CD4-positive, CD25-positive, alpha-beta regulatory T cell (primary cell): Measurements from ENCODE around the gene TPI1. TPM values are rescaled to one million over a fixed set of nuclear protein-coding genes. Genes with fewer than 3 reads are reported as not detected.
"Not testable (repeated sequence)": the region's sequence is repeated elsewhere in the genome, so short reads cannot be mapped to it uniquely, and the experiment has no call there.

ENCODE experiments used
- ATAC-seq, 2 donors: fragments of 150-1000 bp; cut with Tn5 transposase; one replicate each; pipeline ENCODE4 v1.10.0; 2021; ENCODE audit warnings: low read depth in 2 of 2, moderate number of reproducible peaks in 2 of 2, moderate library complexity in 1 of 2
- DNase-seq, 3 donors: peaks; one replicate each; pipeline versions ENCODE4 v3.0.0 to v3.0.0-alpha.2; 2012 to 2022; ENCODE audit warnings: mixed read lengths in 1 of 3
- H3K27ac ChIP-seq: one replicate; pipeline ENCODE4 v1.7.0; 2013; ENCODE audit warnings: mild to moderate bottlenecking, low read length; ENCODE audit not compliant: insufficient read depth, poor library complexity, severe bottlenecking
- H3K27me3 ChIP-seq: one replicate; pipeline ENCODE4 v1.7.0; 2013; ENCODE audit warnings: low read length; ENCODE audit not compliant: control insufficient read depth, insufficient read depth
- H3K36me3 ChIP-seq: one replicate; pipeline ENCODE4 v1.7.0; 2013; ENCODE audit warnings: mild to moderate bottlenecking, low read length, moderate library complexity; ENCODE audit not compliant: control insufficient read depth, insufficient read depth
- H3K4me1 ChIP-seq: 2 replicates; pipeline ENCODE4 v1.7.0; 2013; ENCODE audit warnings: mild to moderate bottlenecking, low read length; ENCODE audit not compliant: insufficient read depth, control insufficient read depth, poor library complexity, severe bottlenecking
- H3K4me3 ChIP-seq: one replicate; pipeline ENCODE4 v1.7.0; 2013; ENCODE audit warnings: low read depth, mild to moderate bottlenecking, low read length, moderate library complexity
- H3K9me3 ChIP-seq, 2 experiments: 1 replicate in 1 of 2; 2 replicates in 1 of 2; pipeline ENCODE4 v1.7.0; 2013; ENCODE audit warnings: low read length in 2 of 2, mild to moderate bottlenecking in 1 of 2, moderate library complexity in 1 of 2; ENCODE audit not compliant: control insufficient read depth in 2 of 2
- H3K27ac Mint-ChIP-seq, 3 donors: one replicate each; pipeline ENCODE4 v1.8.0; 2020 to 2022; ENCODE audit warnings: mild to moderate bottlenecking in 3 of 3, mixed read lengths in 3 of 3, moderate library complexity in 2 of 3
- H3K27me3 Mint-ChIP-seq: one replicate; pipeline ENCODE4 v1.8.0; 2022; ENCODE audit warnings: mild to moderate bottlenecking, mixed read lengths
- H3K36me3 Mint-ChIP-seq: one replicate; pipeline ENCODE4 v1.8.0; 2020; ENCODE audit warnings: mixed read lengths
- H3K4me1 Mint-ChIP-seq, 4 donors: one replicate each; pipeline ENCODE4 v1.8.0; 2020 to 2022; ENCODE audit warnings: mixed read lengths in 4 of 4, mild to moderate bottlenecking in 1 of 4
- H3K4me3 Mint-ChIP-seq, 4 donors: one replicate each; pipeline ENCODE4 v1.8.0; 2020 to 2022; ENCODE audit warnings: mild to moderate bottlenecking in 4 of 4, mixed read lengths in 4 of 4, moderate library complexity in 3 of 4
- H3K9me3 Mint-ChIP-seq, 7 donors: one replicate each; pipeline ENCODE4 v1.8.0; 2020 to 2022; ENCODE audit warnings: mixed read lengths in 7 of 7, mild to moderate bottlenecking in 3 of 7, moderate library complexity in 2 of 7
- polyA plus RNA-seq, 4 donors: library from polyadenylated mRNA; unstranded; fragments of 300-500 nt; fragmentation: Illumina TruSeq; gene quantifications; one replicate each; pipeline ENCODE4 v1.2.3, GENCODE V29; 2021
- total RNA-seq: library from RNA; stranded (reverse); gene quantifications from one replicate; pipeline ENCODE4 v1.2.3, GENCODE V29; 2022

TPI1 gene
- total and polyA plus RNA-seq, 5 donors from 2014 or later = 153 to 633 (median 512) TPM

GRCh38 chr12:6860942-6861341, 6.4 kb upstream of the TPI1 start:
- H3K27me3 Mint-ChIP-seq = no peaks in the 10 kb centered on the region
- H3K27ac ChIP-seq = no peak overlapping the region
- no peak overlapping the region for H3K4me3 ChIP-seq
- no peak for ATAC-seq
- H3K27ac Mint-ChIP-seq = no peak overlapping the region
- H3K27me3 ChIP-seq = no peaks in the 10 kb centered on the region
- peaks cover 0 to 5% (median under 1%) of the 10 kb centered on the region in 4 donors for H3K4me1 Mint-ChIP-seq
- H3K36me3 Mint-ChIP-seq = peaks cover 31% of the 10 kb centered on the region
- no peak for DNase-seq
- no peaks in the 10 kb centered on the region for H3K9me3 Mint-ChIP-seq
- H3K36me3 ChIP-seq = peaks cover 78% of the 10 kb centered on the region
- no peaks in the 10 kb centered on the region for H3K9me3 ChIP-seq
- peak overlapping the region in 1 of 4 donors; percentile 18 for H3K4me3 Mint-ChIP-seq
- no peaks in the 10 kb centered on the region for H3K4me1 ChIP-seq

GRCh38 chr12:6861391-6861790, 5.9 kb upstream of the TPI1 start:
- H3K27me3 ChIP-seq = no peaks in the 10 kb centered on the region
- Mint-ChIP-seq H3K27ac (no peak overlapping the region), H3K4me1 (peaks cover 0 to 4% (median 1%) of the 10 kb centered on the region in 4 donors), H3K4me3 (no peak overlapping the region), H3K9me3 (no peaks in the 10 kb centered on the region), H3K27me3 (no peaks in the 10 kb centered on the region), H3K36me3 (peaks cover 30% of the 10 kb centered on the region)
- peaks cover 74% of the 10 kb centered on the region for H3K36me3 ChIP-seq
- no peak for ATAC-seq
- H3K27ac ChIP-seq = no peak overlapping the region
- no peak for DNase-seq
- no peak overlapping the region for H3K4me3 ChIP-seq
- no peaks in the 10 kb centered on the region for H3K4me1 ChIP-seq
- H3K9me3 ChIP-seq = no peaks in the 10 kb centered on the region

DNA sequence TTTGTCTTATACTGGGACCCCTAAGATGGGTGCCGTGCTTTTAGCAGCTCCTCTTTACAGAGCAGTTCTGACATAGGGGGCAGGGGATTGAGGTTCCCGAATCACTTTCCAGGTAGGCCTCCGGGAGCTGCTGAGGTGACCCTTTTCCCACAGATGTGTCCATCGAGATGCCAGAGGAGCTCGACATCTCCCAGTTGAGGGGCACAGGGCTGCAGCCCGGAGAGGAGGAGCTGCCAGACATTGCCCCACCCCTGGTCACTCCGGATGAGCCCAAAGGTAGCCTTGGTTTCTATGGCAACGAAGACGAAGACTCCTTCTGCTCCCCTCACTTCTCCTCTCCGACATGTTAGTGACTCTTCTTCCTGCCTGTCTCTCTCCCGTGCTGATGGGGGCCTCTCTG, 4.3 kb upstream of the TPI1 start:
- H3K9me3 Mint-ChIP-seq = no peaks in the 10 kb centered on the region
- Histone ChIP-seq H3K36me3 (peaks cover 57% of the 10 kb centered on the region), H3K27ac (no peak overlapping the region), H3K9me3 (no peaks in the 10 kb centered on the region), H3K4me1 (peaks cover 8% of the 10 kb centered on the region), H3K27me3 (no peaks in the 10 kb centered on the region), H3K4me3 (no peak overlapping the region)
- no peak overlapping the region for H3K4me3 Mint-ChIP-seq
- DNase-seq (no peak), ATAC-seq (no peak)
- no peak overlapping the region for H3K27ac Mint-ChIP-seq
- peaks cover 21% of the 10 kb centered on the region for H3K36me3 Mint-ChIP-seq
- H3K27me3 Mint-ChIP-seq = no peaks in the 10 kb centered on the region
- peaks cover 0 to 10% (median 2%) of the 10 kb centered on the region in 4 donors for H3K4me1 Mint-ChIP-seq

- H3K27me3 ChIP-seq = no peaks in the 10 kb centered on the region
- H3K4me3 ChIP-seq = no peak overlapping the region
- H3K4me3 Mint-ChIP-seq = peak overlapping the region in 2 of 4 donors; percentile 56 to 65
- peaks cover 19% of the 10 kb centered on the region for H3K36me3 Mint-ChIP-seq
- no peaks in the 10 kb centered on the region for H3K9me3 Mint-ChIP-seq
- no peaks in the 10 kb centered on the region for H3K27me3 Mint-ChIP-seq
- no peak for ATAC-seq
- H3K27ac ChIP-seq = no peak overlapping the region
- H3K4me1 Mint-ChIP-seq = peaks cover 0 to 17% (median 8%) of the 10 kb centered on the region in 4 donors
- H3K36me3 ChIP-seq = peaks cover 50% of the 10 kb centered on the region
- no peak for DNase-seq
- peaks cover 16% of the 10 kb centered on the region for H3K4me1 ChIP-seq
- H3K27ac Mint-ChIP-seq = peak overlapping the region in 1 of 3 donors; percentile 52
- no peaks in the 10 kb centered on the region for H3K9me3 ChIP-seq
These were observed 3.6 kb upstream of the TPI1 start for GRCh38 chr12:6863586-6864321.

- H3K4me3 ChIP-seq, DNase-seq, ATAC-seq, H3K27ac ChIP-seq, H3K9me3 ChIP-seq, H3K27me3 ChIP-seq, H3K9me3 Mint-ChIP-seq, H3K27me3 Mint-ChIP-seq: not testable (repeated sequence)
- Mint-ChIP-seq H3K4me3 (peak overlapping the region; percentile 64 to 95 (median 80)), H3K27ac (peak overlapping the region in 2 of 3 donors; percentile 23 to 83), H3K36me3 (peaks cover 25% of the 10 kb centered on the region), H3K4me1 (peaks cover 3 to 33% (median 19%) of the 10 kb centered on the region in 4 donors)
- Histone ChIP-seq H3K4me1 (peaks cover 26% of the 10 kb centered on the region), H3K36me3 (peaks cover 44% of the 10 kb centered on the region)
These were observed 2.0 kb upstream of the TPI1 start for GRCh38 chr12:6865307-6865706.

- Mint-ChIP-seq H3K36me3 (peaks cover 24% of the 10 kb centered on the region), H3K9me3 (no peaks in the 10 kb centered on the region), H3K4me3 (peak overlapping the region; percentile 91 to 97 (median 94)), H3K27ac (peak overlapping the region; percentile 58 to 83 (median 71)), H3K4me1 (peaks cover 3 to 43% (median 22%) of the 10 kb centered on the region in 4 donors), H3K27me3 (no peaks in the 10 kb centered on the region)
- peaks cover 35% of the 10 kb centered on the region for H3K36me3 ChIP-seq
- H3K27me3 ChIP-seq = no peaks in the 10 kb centered on the region
- H3K9me3 ChIP-seq = no peaks in the 10 kb centered on the region
- no peak overlapping the region for H3K4me3 ChIP-seq
- H3K4me1 ChIP-seq = peaks cover 36% of the 10 kb centered on the region
- peak overlapping the region; percentile 78 for H3K27ac ChIP-seq
- DNase-seq (no peak), ATAC-seq (no peak)
These were observed 990 bp upstream of the TPI1 start for GRCh38 chr12:6866163-6866919.

DNA sequence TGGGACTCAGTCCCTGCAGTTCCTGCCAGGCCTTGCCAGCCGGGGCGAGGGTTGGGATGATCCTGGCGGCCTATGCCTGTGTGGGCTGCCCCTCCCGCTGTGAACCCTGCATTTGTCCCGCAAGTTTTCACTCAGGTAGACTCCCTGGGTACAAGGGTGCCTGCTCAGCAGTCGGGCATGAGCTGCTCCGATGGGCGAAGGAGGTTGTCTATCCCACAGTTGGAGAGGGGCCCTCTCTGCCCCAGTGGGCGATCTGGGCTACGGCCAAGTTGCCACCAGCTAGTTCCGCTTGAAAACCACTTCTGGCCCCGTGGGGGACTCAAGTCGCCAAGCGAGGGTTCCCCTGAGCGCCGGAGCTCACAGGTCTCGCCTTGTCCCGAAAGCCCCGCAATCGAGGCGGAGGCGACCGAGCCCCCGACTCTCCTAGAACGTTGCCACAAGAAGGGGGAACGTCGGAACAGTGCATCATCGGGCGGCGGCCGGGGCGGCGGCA, 365 bp upstream of the TPI1 start:
- no peaks in the 10 kb centered on the region for H3K9me3 Mint-ChIP-seq
- H3K27ac Mint-ChIP-seq = peak overlapping the region; percentile 58 to 98 (median 83)
- H3K4me1 Mint-ChIP-seq = peaks cover 3 to 49% (median 27%) of the 10 kb centered on the region in 4 donors
- Histone ChIP-seq H3K4me1 (peaks cover 42% of the 10 kb centered on the region), H3K27ac (peak overlapping the region; percentile 78), H3K27me3 (no peaks in the 10 kb centered on the region), H3K4me3 (peak overlapping the region; percentile 59), H3K9me3 (no peaks in the 10 kb centered on the region), H3K36me3 (peaks cover 29% of the 10 kb centered on the region)
- DNase-seq (no peak), ATAC-seq (peak in 1 of 2 donors; percentile 6)
- H3K4me3 Mint-ChIP-seq = peak overlapping the region; percentile 91 to 97 (median 94)
- H3K27me3 Mint-ChIP-seq = no peaks in the 10 kb centered on the region
- H3K36me3 Mint-ChIP-seq = peaks cover 24% of the 10 kb centered on the region
